Endothelial cell of umbilical vein (primary cell): ENCODE data around the gene CAMSAP1. TPM values are rescaled to one million over a fixed set of nuclear protein-coding genes. Genes with fewer than 3 reads are reported as not detected.

Experiments used
- BruUV-seq: library from RNA; stranded (reverse); fragments of 400-500 nt; replicated peaks from 2 replicates; lab custom pipeline; 2021; lab: Mats Ljungman, UMichigan
- CTCF ChIA-PET: fragments of 300-600, 350-600 bp; sonication (Branson Sonifier 250); formaldehyde crosslinking; loops from one replicate; lab custom pipeline; 2021; ENCODE audit warnings: antibody characterized with exemption, inconsistent platforms; lab: Charles Lee
- POLR2A ChIA-PET: fragments of 300-600, 350-600 bp; sonication (Branson Sonifier 250); formaldehyde crosslinking; loops from one replicate; lab custom pipeline; 2021; ENCODE audit warnings: antibody characterized with exemption, inconsistent platforms; lab: Charles Lee
- DNase-seq: peaks from one replicate; pipeline ENCODE4 v3.0.0-alpha.2; 2011; ENCODE audit warnings: low read depth, low spot score
- FAIRE-seq: peaks from 2 replicates; lab custom pipeline; 2011; peaks lifted over from hg19 to GRCh38; lab: Jason Lieb, UNC
- H2AFZ ChIP-seq: 2 replicates; pipeline ENCODE4 v1.6.0; 2012; ENCODE audit warnings: low read depth, low read length, control low read depth, inconsistent platforms
- H3K27ac ChIP-seq: 2 replicates; pipeline ENCODE4 v1.5.1; 2011; ENCODE audit warnings: low read depth, mild to moderate bottlenecking, control low read depth, low read length, moderate library complexity; ENCODE audit not compliant: insufficient read depth
- H3K27me3 ChIP-seq, 2 experiments: 2 replicates each; pipeline versions ENCODE4 v1.6.0 to v1.6.1; 2011; ENCODE audit warnings: low read length in 2 of 2, mixed read lengths in 1 of 2; ENCODE audit not compliant: control insufficient read depth in 2 of 2, insufficient read depth in 2 of 2
- H3K36me3 ChIP-seq, 2 experiments: 2 replicates in 1 of 2; 3 replicates in 1 of 2; pipeline ENCODE4 v1.5.1; 2011; ENCODE audit warnings: low read length in 2 of 2, mild to moderate bottlenecking in 1 of 2, moderate library complexity in 1 of 2; ENCODE audit not compliant: control insufficient read depth in 2 of 2, insufficient read depth in 2 of 2; ENCODE audit errors: extremely low read depth in 1 of 2
- H3K4me1 ChIP-seq: 3 replicates; pipeline ENCODE4 v1.5.1; 2011; ENCODE audit warnings: mild to moderate bottlenecking, low read length; ENCODE audit not compliant: control insufficient read depth, insufficient read depth; ENCODE audit errors: extremely low read depth
- H3K4me2 ChIP-seq: 2 replicates; pipeline ENCODE4 v1.6.1; 2011; ENCODE audit warnings: low read length, control low read depth, mixed read lengths; ENCODE audit not compliant: insufficient read depth
- H3K4me3 ChIP-seq, 3 experiments: fragments of 200-600 bp in 1 of 3; sonication (generic), shearing (Covaris generic) in 1 of 3; replicated peaks in 1 of 3; 2 replicates each; pipeline ENCODE4 v1.5.1; 2011 to 2016; ENCODE audit warnings: control low read depth in 3 of 3, low read length in 3 of 3, mild to moderate bottlenecking in 2 of 3, inconsistent platforms in 1 of 3, low read depth in 1 of 3, moderate library complexity in 1 of 3; ENCODE audit not compliant: insufficient read depth in 1 of 3
- H3K79me2 ChIP-seq: 2 replicates; pipeline ENCODE4 v1.6.0; 2012; ENCODE audit warnings: low read length, inconsistent platforms; ENCODE audit not compliant: control insufficient read depth, insufficient read depth
- H3K9ac ChIP-seq: replicated peaks from 2 replicates; pipeline ENCODE3; 2011; ENCODE audit warnings: low read length, control low read depth; ENCODE audit not compliant: insufficient read depth; ENCODE audit errors: extremely low read depth
- H3K9me1 ChIP-seq: replicated peaks from 3 replicates; pipeline ENCODE4 v1.6.0; 2011; ENCODE audit warnings: mild to moderate bottlenecking, low read length; ENCODE audit not compliant: control insufficient read depth, insufficient read depth; ENCODE audit errors: extremely low read depth
- H3K9me3 ChIP-seq: replicated peaks from 2 replicates; pipeline ENCODE4 v1.5.1; 2012; ENCODE audit warnings: low read length, inconsistent platforms; ENCODE audit not compliant: control insufficient read depth, insufficient read depth
- H4K20me1 ChIP-seq: replicated peaks from 2 replicates; pipeline ENCODE3; 2011; ENCODE audit warnings: mild to moderate bottlenecking, low read length; ENCODE audit not compliant: control insufficient read depth, insufficient read depth; ENCODE audit errors: extremely low read depth
- EZH2 ChIP-seq: IDR thresholded peaks from 2 replicates; pipeline ENCODE4 v1.6.1; 2012; ENCODE audit warnings: borderline replicate concordance, low read depth, mild to moderate bottlenecking, moderate library complexity, low read length, inconsistent platforms; ENCODE audit not compliant: severe bottlenecking
- FOS ChIP-seq: IDR thresholded peaks from 2 replicates; pipeline ENCODE4 v1.6.1; 2011; ENCODE audit warnings: mild to moderate bottlenecking, low read length, moderate library complexity, borderline replicate concordance; ENCODE audit not compliant: insufficient read depth
- GATA2 ChIP-seq: IDR thresholded peaks from 2 replicates; pipeline ENCODE4 v1.7.0; 2011; ENCODE audit warnings: low read depth, mild to moderate bottlenecking, moderate library complexity, mixed read lengths, low read length; ENCODE audit not compliant: insufficient read length, insufficient read depth
- JUN ChIP-seq: IDR thresholded peaks from 2 replicates; pipeline ENCODE4 v1.6.1; 2011; ENCODE audit warnings: borderline replicate concordance, low read depth; ENCODE audit not compliant: insufficient read length, insufficient read depth
- MYC ChIP-seq: IDR thresholded peaks from one replicate; pipeline ENCODE4 v1.6.1; 2011; ENCODE audit warnings: mild to moderate bottlenecking, low read depth, low read length
- POLR2A ChIP-seq: IDR thresholded peaks from 2 replicates; pipeline ENCODE4 v1.6.1; 2012; ENCODE audit warnings: low read depth, mild to moderate bottlenecking, control low read depth, low read length
- POLR2AphosphoS5 ChIP-seq: IDR thresholded peaks from 2 replicates; pipeline ENCODE4 v1.6.1; 2012; ENCODE audit warnings: low read depth, mild to moderate bottlenecking, control low read depth, low read length, moderate library complexity; ENCODE audit not compliant: insufficient read depth
- dilution Hi-C: fragments of 300-500 bp; cut with MboI; formaldehyde crosslinking; loops from one replicate; pipeline ENCODE4 v1.15.0; 2019; ENCODE audit warnings: low sequenced_read_pairs; ENCODE audit not compliant: extremely low pct_ligation_motif_present
- intact Hi-C: fragments of 100-400 bp; cut with micrococcal nuclease; formaldehyde crosslinking; loops from one replicate; pipeline ENCODE4 v1.10.0; 2022
- polyA plus RNA-seq, 4 experiments: library from polyadenylated mRNA; depleted of rRNA in 3 of 4; stranded (reverse) in 3 of 4; unstranded in 1 of 4; fragments of >200 nt; gene quantifications; 2 replicates each; pipeline versions ENCODE4 v1.2.1 to v1.2.3, GENCODE V29; 2011 to 2012; ENCODE audit warnings: missing spikeins in 1 of 4
- total RNA-seq: library from RNA; stranded (reverse); gene quantifications from 2 replicates; pipeline ENCODE4 v1.2.3, GENCODE V29; 2021
- TF ChIP-seq, protein P1 (sequence below), 2 donors: IDR thresholded peaks; 1 replicate in 1 of 2; 2 replicates in 1 of 2; pipeline ENCODE4 v1.5.1; 2011; ENCODE audit warnings: low read length in 2 of 2, mild to moderate bottlenecking in 2 of 2, moderate library complexity in 2 of 2, control low read depth in 1 of 2, inconsistent platforms in 1 of 2, low read depth in 1 of 2; ENCODE audit not compliant: insufficient read depth in 1 of 2; ENCODE audit errors: extremely low read depth in 1 of 2
- TF ChIP-seq, protein P2 (sequence below): IDR thresholded peaks from 2 replicates; pipeline ENCODE4 v1.6.1; 2011; ENCODE audit not compliant: insufficient read depth, insufficient read length

Gene CAMSAP1
- total and polyA plus RNA-seq, 2 donors (not counting 3 experiments of a cell fraction or from before 2014, with no cell fraction given), result 8.1 to 25.5 TPM

DNA sequence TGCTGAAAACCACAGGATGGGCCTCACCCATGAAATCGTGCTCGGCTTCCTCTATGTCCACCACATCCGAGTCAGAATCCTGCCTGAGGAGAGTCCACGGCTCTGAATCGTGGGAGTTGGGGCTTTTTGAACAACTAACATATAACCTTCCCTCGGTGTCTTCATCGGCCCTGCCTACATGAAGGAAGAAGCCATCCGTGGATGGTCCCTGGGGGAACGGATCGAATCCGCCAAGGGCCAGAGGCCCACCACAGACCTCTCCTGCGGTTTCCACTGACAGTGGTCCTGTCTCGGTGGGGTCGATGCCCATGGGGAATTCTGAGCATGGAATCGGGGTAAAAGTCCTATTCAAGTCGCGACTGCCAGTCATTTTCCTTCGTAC is 85.0 kb downstream of the CAMSAP1 start:
- H3K9me3 ChIP-seq, result no peaks in the 10 kb centered on the region
- no peaks in the 10 kb centered on the region for H4K20me1 ChIP-seq
- no peak overlapping the region for H3K4me2 ChIP-seq
- H3K4me3 ChIP-seq, result no peak overlapping the region
- POLR2A ChIA-PET, result no interaction called here
- no peak for FAIRE-seq
- intact Hi-C loops (no loop called here), dilution Hi-C loops (no loop called here)
- TF ChIP-seq POLR2A (no peak), FOS (no peak), GATA2 (no peak), EZH2 (no peak), JUN (no peak), POLR2AphosphoS5 (no peak), MYC (no peak)
- TF ChIP-seq, protein P1, sequence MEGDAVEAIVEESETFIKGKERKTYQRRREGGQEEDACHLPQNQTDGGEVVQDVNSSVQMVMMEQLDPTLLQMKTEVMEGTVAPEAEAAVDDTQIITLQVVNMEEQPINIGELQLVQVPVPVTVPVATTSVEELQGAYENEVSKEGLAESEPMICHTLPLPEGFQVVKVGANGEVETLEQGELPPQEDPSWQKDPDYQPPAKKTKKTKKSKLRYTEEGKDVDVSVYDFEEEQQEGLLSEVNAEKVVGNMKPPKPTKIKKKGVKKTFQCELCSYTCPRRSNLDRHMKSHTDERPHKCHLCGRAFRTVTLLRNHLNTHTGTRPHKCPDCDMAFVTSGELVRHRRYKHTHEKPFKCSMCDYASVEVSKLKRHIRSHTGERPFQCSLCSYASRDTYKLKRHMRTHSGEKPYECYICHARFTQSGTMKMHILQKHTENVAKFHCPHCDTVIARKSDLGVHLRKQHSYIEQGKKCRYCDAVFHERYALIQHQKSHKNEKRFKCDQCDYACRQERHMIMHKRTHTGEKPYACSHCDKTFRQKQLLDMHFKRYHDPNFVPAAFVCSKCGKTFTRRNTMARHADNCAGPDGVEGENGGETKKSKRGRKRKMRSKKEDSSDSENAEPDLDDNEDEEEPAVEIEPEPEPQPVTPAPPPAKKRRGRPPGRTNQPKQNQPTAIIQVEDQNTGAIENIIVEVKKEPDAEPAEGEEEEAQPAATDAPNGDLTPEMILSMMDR (IDR thresholded peaks at IDR 0.05; ENCODE audit: extremely low read depth in 1 of 2, insufficient read depth in 1 of 2, low read depth in 1 of 2, low read length in 2 of 2), result no peak
- TF ChIP-seq, protein P2, sequence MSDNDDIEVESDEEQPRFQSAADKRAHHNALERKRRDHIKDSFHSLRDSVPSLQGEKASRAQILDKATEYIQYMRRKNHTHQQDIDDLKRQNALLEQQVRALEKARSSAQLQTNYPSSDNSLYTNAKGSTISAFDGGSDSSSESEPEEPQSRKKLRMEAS, result no peak
- H3K9ac ChIP-seq, result no peak overlapping the region
- no peaks in the 10 kb centered on the region for H3K4me1 ChIP-seq
- CTCF ChIA-PET, result interaction anchor here (0.8 kb wide), 1 partner anchor 24 kb away, joined by 3 read pairs; no protein-coding TSS in a partner anchor
- peaks cover 23 to 51% of the 10 kb centered on the region in 2 experiments for H3K36me3 ChIP-seq
- BruUV-seq, result TSS peak; percentile 31
- no peak overlapping the region for H3K27ac ChIP-seq
- no peaks in the 10 kb centered on the region for H3K9me1 ChIP-seq
- H3K79me2 ChIP-seq, result peaks cover 9% of the 10 kb centered on the region
- DNase-seq, result no peak
- H2AFZ ChIP-seq, result no peak overlapping the region
- H3K27me3 ChIP-seq, result no peaks in the 10 kb centered on the region
